Measurements from ENCODE around the gene BCL7C.
"Not testable (repeated sequence)": the region's sequence is repeated elsewhere in the genome, so short reads cannot be mapped to it uniquely, and the experiment has no call there.

The BCL7C gene

GRCh38 chr16:30893417-30893743 is 497 bp downstream of the BCL7C start:
- H3K27ac ChIP-seq = peak overlapping the region; percentile 94
- TF ChIP-seq ZFX (IDR thresholded peaks at IDR 0.05; ENCODE audit: borderline replicate concordance) = no peak

- peak overlapping the region; percentile 94 for H3K27ac ChIP-seq
- no peak for TF ChIP-seq CTCF (IDR thresholded peaks at IDR 0.05)
- no peak for TF ChIP-seq ZFX (IDR thresholded peaks at IDR 0.05; ENCODE audit: borderline replicate concordance)
Observed at GRCh38 chr16:30892670-30893416, 1.0 kb downstream of the BCL7C start.

- not testable (repeated sequence) for H3K27ac ChIP-seq
Observed at GRCh38 chr16:30891043-30891823, 2.6 kb downstream of the BCL7C start.

GRCh38 chr16:30889721-30890120 is 4.2 kb downstream of the BCL7C start:
- no peak for TF ChIP-seq ZFX (IDR thresholded peaks at IDR 0.05; ENCODE audit: borderline replicate concordance)
- no peak for TF ChIP-seq CTCF (IDR thresholded peaks at IDR 0.05)
- H3K27ac ChIP-seq = no peak overlapping the region; the same call in 1 of the 2 replicates

GRCh38 chr16:30888856-30889499 is 4.9 kb downstream of the BCL7C start:
- TF ChIP-seq CTCF (IDR thresholded peaks at IDR 0.05) = no peak
- TF ChIP-seq ZFX (IDR thresholded peaks at IDR 0.05; ENCODE audit: borderline replicate concordance) = no peak
- no peak overlapping the region for H3K27ac ChIP-seq

GRCh38 chr16:30887927-30888326 is 6.0 kb downstream of the BCL7C start:
- no peak for TF ChIP-seq ZFX (IDR thresholded peaks at IDR 0.05; ENCODE audit: borderline replicate concordance)
- no peak for TF ChIP-seq CTCF (IDR thresholded peaks at IDR 0.05)
- H3K27ac ChIP-seq = no peak overlapping the region

GRCh38 chr16:30886145-30886544 is 7.7 kb downstream of the BCL7C start:
- no peak overlapping the region for H3K27ac ChIP-seq
- no peak for TF ChIP-seq ZFX (IDR thresholded peaks at IDR 0.05; ENCODE audit: borderline replicate concordance)
- no peak for TF ChIP-seq CTCF (IDR thresholded peaks at IDR 0.05)

GRCh38 chr16:30885196-30885595 is 8.7 kb downstream of the BCL7C start:
- TF ChIP-seq CTCF (IDR thresholded peaks at IDR 0.05) (no peak), ZFX (IDR thresholded peaks at IDR 0.05; ENCODE audit: borderline replicate concordance) (no peak)

More at GRCh38 chr16:30885196-30885595, 8.7 kb downstream of the BCL7C start:
- no peak overlapping the region for H3K27ac ChIP-seq

Data from 22Rv1 (cell line).